HUES6 (cell line): Measurements from ENCODE around the gene NFATC1.
"Not testable (repeated sequence)": the region's sequence is repeated elsewhere in the genome, so short reads cannot be mapped to it uniquely, and the experiment has no call there.

Experiments
- H3K27ac ChIP-seq: 2 replicates; pipeline ENCODE4 v1.7.0; 2013; ENCODE audit warnings: low read depth, mild to moderate bottlenecking, low read length, inconsistent platforms
- H3K27me3 ChIP-seq: 2 replicates; pipeline ENCODE4 v1.6.1; 2013; ENCODE audit warnings: low read length; ENCODE audit not compliant: control insufficient read depth, insufficient read depth
- H3K36me3 ChIP-seq: 2 replicates; pipeline ENCODE4 v1.6.1; 2013; ENCODE audit warnings: low read length; ENCODE audit not compliant: control insufficient read depth, insufficient read depth
- H3K4me1 ChIP-seq: 2 replicates; pipeline ENCODE4 v1.6.1; 2013; ENCODE audit warnings: low read length; ENCODE audit not compliant: control insufficient read depth, insufficient read depth
- H3K4me3 ChIP-seq: 2 replicates; pipeline ENCODE4 v1.5.1; 2013; ENCODE audit warnings: low read depth, low read length
- H3K9ac ChIP-seq: one replicate; pipeline ENCODE4 v1.6.1; 2013; ENCODE audit warnings: mild to moderate bottlenecking, low read length
- H3K9me3 ChIP-seq: 2 replicates; pipeline ENCODE4 v1.6.1; 2013; ENCODE audit warnings: low read depth, low read length; ENCODE audit not compliant: control insufficient read depth, insufficient read depth

Gene NFATC1

GRCh38 chr18:79483393-79483792, 87.7 kb downstream of the NFATC1 start:
- not testable (repeated sequence) for H3K4me1 ChIP-seq, H3K9ac ChIP-seq, H3K27me3 ChIP-seq, H3K4me3 ChIP-seq, H3K9me3 ChIP-seq, H3K27ac ChIP-seq, H3K36me3 ChIP-seq

DNA sequence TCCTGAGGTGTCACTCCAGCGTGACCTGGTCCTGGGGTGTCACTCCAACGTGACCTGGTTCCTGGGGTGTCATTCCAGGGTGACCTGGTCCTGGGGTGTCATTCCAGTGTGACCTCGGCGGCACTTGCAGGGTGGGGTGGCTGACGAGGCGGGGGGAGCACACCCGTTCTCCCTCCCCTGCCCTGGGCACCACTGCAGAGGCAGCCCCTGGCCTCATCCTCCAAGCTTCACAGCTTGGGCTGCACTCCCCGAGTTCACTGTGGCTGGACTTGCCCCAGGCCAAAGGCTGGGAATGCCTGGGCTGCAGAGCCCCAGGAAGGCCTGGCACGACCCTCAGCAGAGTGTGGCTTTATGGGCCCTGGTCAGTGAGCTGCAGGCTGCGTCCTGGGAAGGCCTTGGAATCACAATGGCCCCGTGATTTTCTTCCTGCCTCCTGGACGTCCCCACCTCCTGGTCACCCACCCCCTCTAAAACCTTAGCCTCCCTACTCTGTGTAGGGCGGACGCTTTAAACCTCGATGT, 88.3 kb downstream of the NFATC1 start:
- Histone ChIP-seq H3K9me3 (no peaks in the 10 kb centered on the region), H3K36me3 (no peaks in the 10 kb centered on the region), H3K27ac (no peak overlapping the region), H3K9ac (no peak overlapping the region), H3K27me3 (no peaks in the 10 kb centered on the region), H3K4me1 (no peaks in the 10 kb centered on the region; the same call in 1 of the 2 replicates), H3K4me3 (no peak overlapping the region)

DNA sequence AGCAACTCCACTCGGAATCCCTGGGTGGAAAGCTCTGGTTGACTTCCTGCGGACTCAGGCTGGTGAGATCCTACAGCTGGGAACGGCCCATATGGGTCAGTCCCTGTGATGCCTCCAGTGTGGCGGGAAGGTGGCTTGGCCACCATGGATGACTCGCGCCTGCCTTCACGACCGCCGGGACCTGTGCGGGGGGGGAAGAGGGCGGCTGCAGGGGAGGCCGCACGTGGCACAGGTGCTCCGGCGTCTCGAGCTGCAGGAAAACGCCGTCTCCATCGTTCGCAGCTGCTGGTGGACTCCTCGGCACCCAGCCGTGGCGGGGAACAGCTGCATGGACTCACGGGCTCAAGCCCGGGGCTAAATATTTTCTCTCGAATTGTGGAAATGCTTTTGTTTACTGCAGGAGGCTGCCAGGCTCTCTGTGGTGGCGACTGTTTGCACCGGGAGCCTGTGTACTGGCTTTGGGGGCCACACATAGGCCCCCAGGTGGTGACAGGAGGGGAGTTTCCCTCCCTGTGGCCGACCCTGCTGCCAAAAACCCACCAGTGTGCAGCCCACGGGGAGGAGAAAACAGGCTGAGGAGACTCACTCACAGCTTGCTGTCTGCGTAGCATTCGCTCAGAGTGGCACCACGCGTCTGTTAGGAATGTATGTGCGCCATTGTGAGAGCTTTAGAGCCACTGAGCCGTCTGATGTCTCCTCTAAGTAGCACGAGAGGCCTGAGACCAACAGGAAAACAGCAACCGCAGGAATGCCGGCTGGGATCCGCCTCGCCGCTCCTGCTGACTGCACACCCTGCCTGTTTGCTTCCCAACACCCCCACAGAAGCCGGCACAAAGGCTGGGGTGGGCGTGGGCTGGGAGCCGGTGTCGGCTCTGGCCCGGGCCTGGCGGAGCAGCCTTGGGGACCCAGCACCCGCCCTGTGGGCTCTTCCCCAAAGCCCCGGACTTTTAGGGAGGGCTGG, 89.2 kb downstream of the NFATC1 start:
- Histone ChIP-seq H3K4me3 (no peak overlapping the region), H3K9ac (no peak overlapping the region), H3K36me3 (no peaks in the 10 kb centered on the region), H3K9me3 (no peaks in the 10 kb centered on the region), H3K27ac (no peak overlapping the region), H3K4me1 (no peaks in the 10 kb centered on the region; the same call in 1 of the 2 replicates), H3K27me3 (no peaks in the 10 kb centered on the region)

GRCh38 chr18:79485788-79486355, 90.1 kb downstream of the NFATC1 start:
- H3K9ac ChIP-seq, result no peak overlapping the region
- H3K9me3 ChIP-seq, result no peaks in the 10 kb centered on the region
- H3K27me3 ChIP-seq, result no peaks in the 10 kb centered on the region
- H3K36me3 ChIP-seq, result no peaks in the 10 kb centered on the region
- H3K4me1 ChIP-seq, result no peaks in the 10 kb centered on the region; the same call in 1 of the 2 replicates
- H3K27ac ChIP-seq, result no peak overlapping the region
- H3K4me3 ChIP-seq, result no peak overlapping the region

DNA sequence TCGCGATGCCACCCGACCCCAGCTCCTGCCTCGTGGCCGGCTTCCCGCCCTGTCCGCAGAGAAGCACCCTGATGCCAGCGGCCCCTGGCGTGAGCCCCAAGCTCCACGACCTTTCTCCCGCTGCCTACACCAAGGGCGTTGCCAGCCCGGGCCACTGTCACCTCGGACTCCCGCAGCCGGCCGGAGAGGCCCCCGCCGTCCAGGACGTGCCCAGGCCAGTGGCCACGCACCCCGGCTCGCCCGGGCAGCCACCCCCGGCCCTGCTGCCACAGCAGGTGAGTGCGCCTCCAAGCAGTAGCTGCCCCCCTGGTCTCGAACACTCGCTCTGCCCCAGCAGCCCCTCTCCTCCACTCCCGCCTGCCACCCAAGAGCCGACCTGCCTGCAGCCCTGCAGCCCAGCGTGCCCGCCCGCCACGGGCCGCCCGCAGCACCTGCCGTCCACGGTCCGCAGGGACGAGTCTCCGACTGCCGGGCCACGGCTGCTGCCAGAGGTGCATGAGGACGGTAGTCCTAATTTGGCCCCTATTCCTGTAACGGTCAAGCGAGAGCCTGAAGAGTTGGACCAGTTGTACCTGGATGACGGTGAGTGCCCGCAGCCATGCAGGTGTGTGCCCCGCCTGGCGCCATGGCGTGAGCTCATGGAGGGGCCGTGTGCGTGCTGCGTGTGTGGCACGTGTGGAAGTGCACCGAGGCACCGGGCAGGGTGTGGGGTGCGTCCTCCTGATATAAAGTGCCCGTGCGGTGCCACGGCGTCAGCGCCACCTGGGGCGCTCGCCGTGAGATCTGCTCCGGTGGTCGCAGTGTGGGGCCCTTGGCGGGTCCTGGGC, 90.8 kb downstream of the NFATC1 start:
- H3K27me3 ChIP-seq, result no peaks in the 10 kb centered on the region
- no peak overlapping the region for H3K4me3 ChIP-seq
- no peaks in the 10 kb centered on the region for H3K9me3 ChIP-seq
- H3K9ac ChIP-seq, result no peak overlapping the region
- no peak overlapping the region for H3K27ac ChIP-seq
- no peaks in the 10 kb centered on the region; the same call in 1 of the 2 replicates for H3K4me1 ChIP-seq
- H3K36me3 ChIP-seq, result no peaks in the 10 kb centered on the region

- H3K9me3 ChIP-seq, result no peaks in the 10 kb centered on the region
- H3K4me1 ChIP-seq, result no peaks in the 10 kb centered on the region; the same call in 1 of the 2 replicates
- H3K27me3 ChIP-seq, result no peaks in the 10 kb centered on the region
- no peaks in the 10 kb centered on the region for H3K36me3 ChIP-seq
- no peak overlapping the region for H3K9ac ChIP-seq
- no peak overlapping the region for H3K27ac ChIP-seq
- no peak overlapping the region for H3K4me3 ChIP-seq
Measured at GRCh38 chr18:79487183-79487800, 91.6 kb downstream of the NFATC1 start.

DNA sequence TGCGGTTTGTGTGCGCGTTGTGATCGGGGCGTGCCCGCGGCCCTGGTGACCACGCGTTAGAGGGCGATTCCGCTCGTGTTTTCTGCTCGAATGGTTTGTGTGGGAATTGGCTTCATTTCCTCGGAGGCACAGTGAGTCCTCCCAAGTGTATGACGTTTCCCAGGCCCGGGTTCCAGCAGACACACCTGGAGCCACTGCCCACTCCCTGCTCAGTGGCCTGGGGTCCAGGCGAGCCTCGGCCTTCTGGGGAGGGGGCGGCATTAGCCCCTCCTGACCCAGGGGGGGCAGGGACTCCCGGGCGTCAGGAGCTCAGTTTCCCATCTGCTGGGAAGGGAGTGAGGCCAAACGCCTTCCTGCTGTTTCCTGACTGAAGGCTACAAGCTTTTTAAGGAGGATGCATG, 92.1 kb downstream of the NFATC1 start:
- H3K36me3 ChIP-seq, result no peaks in the 10 kb centered on the region
- H3K9me3 ChIP-seq, result no peaks in the 10 kb centered on the region
- H3K4me1 ChIP-seq, result no peaks in the 10 kb centered on the region; the same call in 1 of the 2 replicates
- no peaks in the 10 kb centered on the region for H3K27me3 ChIP-seq
- no peak overlapping the region for H3K27ac ChIP-seq
- no peak overlapping the region for H3K4me3 ChIP-seq
- no peak overlapping the region for H3K9ac ChIP-seq

DNA sequence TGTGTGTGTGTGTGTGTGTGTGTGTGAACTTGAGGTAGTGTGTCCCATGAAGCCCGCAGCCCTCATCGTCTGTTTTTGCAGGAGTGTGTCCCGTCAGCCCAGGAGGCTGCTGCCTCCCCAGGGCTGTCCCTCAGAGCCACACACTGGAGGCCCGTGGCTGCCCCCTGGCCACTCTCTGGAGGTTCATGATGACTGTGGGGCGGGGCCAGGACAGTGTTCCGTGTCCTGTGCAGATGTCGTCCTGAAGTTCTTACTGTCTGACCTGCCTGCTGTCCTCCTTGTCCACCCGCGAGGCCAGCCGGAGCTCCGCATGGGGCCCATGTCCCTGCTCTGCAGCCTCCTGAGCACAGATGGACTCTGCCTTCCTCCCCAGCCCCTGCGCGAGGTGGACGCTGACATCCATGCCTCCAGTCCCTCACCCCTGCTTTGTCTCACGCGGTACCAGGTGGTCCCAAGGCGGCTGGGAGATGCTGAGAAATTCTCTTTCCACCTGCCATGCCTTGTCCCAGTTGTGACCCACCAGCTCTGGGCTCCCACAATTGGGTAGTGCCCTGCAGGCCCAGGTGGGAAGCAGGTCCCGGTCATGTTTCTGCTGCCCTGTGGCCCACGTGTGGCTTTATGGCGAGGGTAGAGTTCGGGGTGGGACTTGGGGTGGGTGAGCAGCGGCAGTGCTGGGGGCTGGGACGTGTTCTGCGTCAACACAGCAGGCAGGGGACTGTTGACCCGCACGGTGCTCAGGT, 92.8 kb downstream of the NFATC1 start:
- Histone ChIP-seq H3K9me3 (no peaks in the 10 kb centered on the region), H3K9ac (no peak overlapping the region), H3K4me1 (no peaks in the 10 kb centered on the region; the same call in 1 of the 2 replicates), H3K27me3 (no peaks in the 10 kb centered on the region), H3K4me3 (no peak overlapping the region), H3K36me3 (no peaks in the 10 kb centered on the region), H3K27ac (no peak overlapping the region)

DNA sequence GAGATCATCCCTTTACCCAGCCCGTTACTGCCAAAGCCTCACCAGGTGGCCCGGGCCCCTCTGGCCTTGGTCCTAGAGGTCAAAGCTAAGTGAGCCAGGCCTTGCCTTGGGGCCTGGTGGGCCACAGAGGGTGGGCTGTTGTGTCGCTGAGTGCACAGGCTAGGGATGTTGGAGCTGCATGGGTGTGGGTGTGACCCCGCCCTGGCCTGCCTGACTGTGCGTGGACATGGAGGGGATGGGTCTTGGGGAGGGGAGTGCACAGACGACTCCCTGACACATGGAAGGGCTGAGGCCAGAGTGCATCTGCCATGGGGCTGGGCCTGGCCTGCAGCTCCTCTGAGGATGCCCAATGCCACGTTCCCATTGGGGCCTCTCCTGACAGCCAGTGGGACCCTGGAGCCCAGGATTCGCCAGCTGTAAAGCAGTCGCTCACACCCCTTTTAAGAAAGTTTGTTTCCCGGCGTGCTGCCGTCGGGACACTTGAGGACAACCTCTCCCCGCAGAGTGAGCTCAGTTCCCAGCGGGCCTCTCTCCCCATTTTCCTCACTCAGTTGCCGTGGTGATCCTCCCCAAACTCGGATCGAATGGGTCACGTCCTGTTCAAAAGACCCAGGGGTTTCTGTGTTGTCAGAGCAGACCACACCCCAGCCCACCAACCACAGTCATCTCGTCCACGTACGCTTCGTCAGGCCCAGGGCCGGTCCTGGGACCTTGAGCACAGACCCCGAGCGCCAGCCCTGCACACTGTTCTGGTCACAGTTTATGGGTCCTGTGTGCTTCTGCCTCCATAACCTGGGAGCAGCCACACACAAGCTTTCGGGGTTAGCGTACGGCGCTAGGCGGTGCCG, 93.5 kb downstream of the NFATC1 start:
- H3K4me1 ChIP-seq, result no peaks in the 10 kb centered on the region; the same call in 1 of the 2 replicates
- no peaks in the 10 kb centered on the region for H3K36me3 ChIP-seq
- no peaks in the 10 kb centered on the region for H3K9me3 ChIP-seq
- H3K27ac ChIP-seq, result no peak overlapping the region
- H3K27me3 ChIP-seq, result no peaks in the 10 kb centered on the region
- no peak overlapping the region for H3K9ac ChIP-seq
- no peak overlapping the region for H3K4me3 ChIP-seq
